Stimulated activated CD8-positive, alpha-beta memory T cell treated with anti-CD3 and anti-CD28 coated beads, Interleukin-4, amount 100 ng/mL, for 1 hour (primary cell): ENCODE data around the gene NKPD1.
A peak's percentile ranks its signal among the peaks of the same experiment; 100 is the strongest.

Source experiments
- DNase-seq, 2 donors: peaks; one replicate each; pipeline ENCODE4 v3.0.0-alpha.2; 2020; ENCODE audit warnings: low read depth in 2 of 2, low spot score in 1 of 2

NKPD1 gene

DNA sequence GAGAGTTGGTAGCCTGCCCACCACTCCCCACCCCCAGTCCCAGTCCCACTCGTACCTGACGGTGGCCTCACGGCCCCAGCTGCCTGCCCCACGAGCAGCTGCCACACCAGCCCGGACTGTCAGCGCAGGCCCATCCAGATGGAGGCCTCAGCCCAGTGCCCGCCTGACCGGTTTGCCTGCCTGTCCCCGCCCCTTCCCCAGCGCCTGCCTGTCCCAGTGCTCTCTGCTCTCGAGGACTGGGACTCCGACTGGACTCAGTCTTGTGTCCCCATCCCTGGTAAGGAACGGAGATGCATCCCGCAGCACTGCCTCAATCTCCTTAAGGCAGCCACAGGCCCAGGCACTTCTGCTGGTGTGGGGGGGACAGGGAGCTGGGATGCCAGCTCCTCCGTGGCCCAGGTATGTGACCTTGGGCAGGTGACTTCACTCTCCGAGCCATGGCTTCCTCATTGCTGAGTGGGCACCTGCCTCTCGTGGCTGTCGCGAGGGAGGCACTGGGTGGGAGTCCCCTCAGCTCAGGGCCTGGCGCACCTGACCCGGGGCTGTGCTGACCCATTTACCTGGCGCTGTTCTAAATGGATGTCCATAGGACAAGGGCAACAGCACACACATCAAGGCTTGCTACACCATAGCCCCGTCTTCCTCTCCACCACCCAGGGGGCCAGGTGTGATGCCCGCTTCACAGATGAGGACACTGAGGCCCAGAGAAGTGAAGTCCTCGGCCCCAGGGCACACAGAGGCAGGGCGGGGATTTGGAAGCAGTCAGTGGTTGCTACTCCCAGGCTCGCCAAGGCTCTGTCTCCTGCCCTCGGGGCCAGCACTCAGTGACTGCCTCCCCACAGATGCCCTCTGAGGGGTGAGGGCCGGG lies at the start of gene NKPD1:
TSS of gene NKPD1 (minus strand) at position 113 of the 868 bp plus-strand sequence. CDS start 832 bp downstream, outside the sequence.
- DNase-seq = no peak

- no peak for DNase-seq
These were observed 45.5 kb upstream of the NKPD1 start for GRCh38 chr19:45206328-45206727.

GRCh38 chr19:45205810-45206209 lies 45.0 kb upstream of the NKPD1 start:
- no peak for DNase-seq

GRCh38 chr19:45202637-45203036 lies 41.9 kb upstream of the NKPD1 start:
- DNase-seq = no peak

- no peak for DNase-seq
These were observed 39.8 kb upstream of the NKPD1 start for GRCh38 chr19:45200568-45200967.

GRCh38 chr19:45195764-45196163 lies 35.0 kb upstream of the NKPD1 start:
- no peak for DNase-seq

DNA sequence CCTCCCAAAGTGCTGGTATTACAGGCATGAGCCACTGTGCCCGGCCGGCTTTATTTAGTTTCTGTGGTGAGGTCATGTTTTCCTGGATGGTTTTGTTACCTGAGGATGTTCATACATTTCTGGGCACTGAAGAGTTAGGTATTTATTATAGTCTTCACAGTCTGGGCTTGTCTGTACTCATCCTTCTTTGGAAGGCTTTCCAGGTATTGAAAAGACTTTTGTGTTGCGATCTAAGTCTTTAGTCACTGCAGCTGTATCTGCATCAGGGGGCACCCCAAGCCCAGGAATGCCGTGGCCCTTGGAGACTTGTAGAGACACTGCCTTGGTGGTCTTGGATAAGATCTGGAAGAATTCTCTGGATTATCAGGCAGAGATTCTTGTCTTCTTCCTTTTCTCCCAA lies 30.6 kb upstream of the NKPD1 start:
- no peak for DNase-seq

- DNase-seq = no peak
These were observed 29.2 kb upstream of the NKPD1 start for GRCh38 chr19:45189971-45190370.

DNA sequence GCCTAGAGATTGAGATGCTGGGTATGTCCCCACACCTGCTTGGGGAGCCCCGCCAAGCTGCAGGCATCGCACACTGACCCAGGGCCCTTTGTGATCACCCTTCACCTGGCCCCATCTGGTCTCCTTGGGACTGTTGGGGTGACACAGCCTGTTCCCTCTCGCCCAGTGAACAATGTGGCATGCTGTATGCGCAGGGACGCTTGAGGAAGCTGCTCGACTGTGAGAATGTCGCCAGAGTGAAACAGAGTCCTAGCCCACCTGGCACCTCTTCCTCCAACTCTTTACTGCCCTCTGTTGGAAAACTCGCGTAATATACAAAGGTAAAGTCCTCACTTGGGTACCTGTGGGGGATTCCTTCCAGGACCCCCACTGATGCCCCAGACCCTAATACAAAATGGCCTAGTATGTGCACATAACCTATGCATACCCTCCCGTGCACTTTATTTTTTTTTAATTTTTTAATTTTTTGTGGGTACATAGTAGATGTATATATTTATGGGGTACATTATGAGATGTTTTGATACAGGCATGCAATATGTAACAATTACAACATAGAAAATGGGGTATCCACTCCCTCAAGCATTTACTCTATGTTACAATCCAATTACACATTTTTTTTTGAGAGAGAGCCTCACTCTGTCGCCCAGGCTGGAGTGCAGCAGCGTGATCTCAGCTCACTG lies 26.8 kb upstream of the NKPD1 start:
- DNase-seq = no peak

GRCh38 chr19:45186509-45187334 lies 25.9 kb upstream of the NKPD1 start:
- DNase-seq = no peak

- DNase-seq = no peak
These were observed 23.3 kb upstream of the NKPD1 start for GRCh38 chr19:45184115-45184514.

DNA sequence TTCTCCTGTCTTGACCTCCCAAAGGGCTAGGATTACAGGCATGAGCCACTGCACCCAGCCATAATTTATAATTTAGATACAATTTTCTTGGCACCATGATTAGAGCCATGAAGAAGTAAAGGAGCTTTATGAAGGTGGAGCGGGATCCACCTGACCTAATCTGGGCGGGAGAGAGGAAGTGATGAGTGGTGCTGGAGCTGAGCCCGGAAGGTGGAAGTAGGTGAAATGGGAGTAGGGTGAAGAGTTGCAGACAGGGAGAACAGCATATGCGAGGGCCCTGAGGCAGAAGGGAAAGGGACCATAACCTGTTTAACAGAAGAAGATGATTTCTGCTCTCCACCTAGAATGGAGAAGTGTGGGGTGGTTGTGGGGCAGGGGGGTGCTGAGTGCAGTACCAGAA lies 22.0 kb upstream of the NKPD1 start:
- no peak for DNase-seq

DNA sequence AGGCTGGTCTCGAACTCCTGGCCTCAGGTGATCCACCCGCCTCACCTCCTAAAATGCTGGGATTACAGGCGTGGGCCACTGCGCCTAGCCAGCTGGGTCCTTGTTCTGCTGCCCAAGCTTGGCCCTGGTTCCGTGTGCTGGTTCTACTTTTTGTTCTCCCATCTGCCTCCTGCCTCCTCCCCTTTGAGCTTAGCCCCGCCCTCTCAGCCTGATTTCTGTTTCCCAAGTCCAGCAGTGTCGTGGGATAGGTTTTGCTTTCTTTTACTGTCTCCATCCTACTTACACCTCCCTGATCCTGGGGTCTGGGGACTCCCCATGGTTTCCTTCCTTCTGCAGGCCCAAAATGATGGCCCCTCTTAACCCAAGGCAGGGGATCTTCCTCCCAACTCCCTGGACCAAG lies 20.2 kb upstream of the NKPD1 start:
- DNase-seq = no peak

GRCh38 chr19:45179892-45180370 lies 19.1 kb upstream of the NKPD1 start:
- no peak for DNase-seq

DNA sequence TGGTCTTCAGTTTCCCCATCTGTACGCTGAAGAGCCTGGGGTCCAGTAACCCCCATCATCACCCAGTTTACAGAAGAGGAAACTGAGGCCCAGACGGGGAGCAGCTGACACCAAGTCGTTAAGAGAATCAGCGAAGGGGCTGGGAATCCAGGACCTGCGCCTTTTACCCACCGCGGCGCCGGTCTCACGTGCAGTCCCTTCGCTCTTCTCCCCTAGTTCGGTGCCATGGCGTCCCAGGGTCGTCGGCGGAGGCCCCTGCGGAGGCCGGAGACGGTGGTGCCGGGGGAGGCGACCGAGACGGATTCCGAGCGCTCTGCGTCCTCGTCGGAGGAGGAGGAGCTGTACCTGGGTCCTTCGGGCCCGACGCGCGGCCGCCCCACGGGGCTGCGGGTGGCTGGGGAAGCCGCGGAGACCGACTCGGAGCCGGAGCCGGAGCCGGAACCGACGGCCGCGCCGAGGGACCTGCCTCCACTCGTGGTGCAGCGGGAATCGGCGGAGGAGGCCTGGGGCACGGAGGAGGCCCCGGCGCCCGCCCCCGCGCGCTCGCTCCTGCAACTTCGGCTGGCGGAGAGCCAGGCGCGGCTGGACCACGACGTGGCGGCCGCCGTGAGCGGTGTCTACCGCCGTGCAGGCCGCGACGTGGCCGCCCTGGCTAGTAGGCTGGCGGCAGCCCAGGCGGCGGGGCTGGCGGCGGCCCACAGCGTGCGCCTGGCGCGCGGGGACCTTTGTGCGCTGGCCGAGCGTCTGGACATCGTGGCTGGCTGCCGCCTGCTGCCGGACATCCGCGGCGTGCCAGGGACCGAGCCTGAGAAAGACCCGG lies 18.5 kb upstream of the NKPD1 start:
- no peak for DNase-seq

DNA sequence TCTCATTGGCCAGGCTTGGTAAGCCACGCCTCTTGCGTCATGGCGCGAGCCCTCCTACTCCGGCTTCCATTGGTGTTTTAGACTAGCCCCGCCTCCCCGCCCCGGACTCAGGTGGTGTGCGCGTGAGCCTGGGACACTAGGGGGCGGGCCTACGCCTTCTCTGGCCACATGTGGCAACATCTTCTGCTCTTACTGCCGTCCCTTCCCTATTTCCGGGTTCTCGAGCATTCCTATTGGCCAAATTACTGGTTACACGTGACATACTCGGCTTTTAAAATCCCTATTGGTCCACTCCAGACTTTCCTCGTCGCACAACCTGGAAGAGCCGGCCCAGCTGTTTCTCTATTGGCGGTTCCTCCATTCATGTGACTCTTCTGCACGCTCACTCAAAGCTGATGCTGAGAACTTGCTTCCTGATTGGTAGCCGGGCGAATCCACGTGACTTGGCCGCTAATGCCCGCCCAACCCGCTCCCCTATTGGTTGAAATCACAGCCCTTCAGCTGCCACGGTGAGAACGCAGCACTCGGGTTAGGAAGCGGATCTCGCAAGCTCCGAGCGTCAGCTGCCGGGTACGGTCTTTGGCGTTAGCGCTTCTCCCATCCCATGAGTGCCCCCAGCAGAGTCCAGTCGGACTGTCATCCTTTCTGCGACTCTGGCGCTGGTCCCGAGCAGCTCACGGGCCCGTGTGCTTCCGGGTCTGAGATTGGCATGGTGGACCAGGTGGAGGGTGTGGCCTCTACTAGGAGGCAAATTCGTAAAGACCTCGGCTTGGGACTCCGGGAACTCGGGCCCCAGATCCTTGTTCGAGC lies 17.7 kb upstream of the NKPD1 start, which contains the start of gene BLOC1S3:
TSS of gene BLOC1S3 (plus strand) at position 523 of the 810 bp plus-strand sequence. CDS start 513 bp downstream, outside the sequence.
- peak; percentile 99 for DNase-seq

GRCh38 chr19:45177817-45178261 lies 17.1 kb upstream of the NKPD1 start, which contains the start of gene TRAPPC6A:
TSS of gene TRAPPC6A (minus strand) at chr19:45178237. CDS start at chr19:45178218, 19 bp downstream.
- no peak for DNase-seq

GRCh38 chr19:45175515-45176345 lies 14.9 kb upstream of the NKPD1 start:
- no peak for DNase-seq
